ENCODE data around the gene F2RL3. TPM values are rescaled to one million over a fixed set of nuclear protein-coding genes. Genes with fewer than 3 reads are reported as not detected.

The F2RL3 gene
- total and polyA plus RNA-seq, 9 of the 15 experiments (the other 6 are each of a cell fraction or from before 2014, with no cell fraction given) = 1.4 to 27.6 (median 11.9) TPM

DNA sequence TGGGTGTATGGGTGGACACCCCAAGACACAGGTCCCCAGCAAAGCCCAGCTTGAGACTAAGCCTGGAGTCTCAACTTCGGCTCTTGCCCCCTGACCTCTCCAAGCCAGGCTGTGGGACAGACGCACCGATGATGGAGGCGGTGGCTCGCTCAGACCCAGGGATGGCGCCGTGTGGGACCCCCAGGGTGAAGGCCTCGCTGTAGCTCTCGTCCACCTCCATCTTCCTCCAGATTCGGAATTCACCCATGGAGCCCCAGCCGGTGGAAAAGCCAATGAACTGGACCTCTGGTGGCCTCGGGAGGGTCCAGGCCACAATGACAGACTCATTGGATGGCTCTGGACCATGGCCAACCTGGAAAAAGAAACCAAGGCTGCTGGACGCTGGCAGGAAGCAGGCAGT lies 39.1 kb downstream of the F2RL3 start (continued):
- TF ChIP-seq, protein P1, sequence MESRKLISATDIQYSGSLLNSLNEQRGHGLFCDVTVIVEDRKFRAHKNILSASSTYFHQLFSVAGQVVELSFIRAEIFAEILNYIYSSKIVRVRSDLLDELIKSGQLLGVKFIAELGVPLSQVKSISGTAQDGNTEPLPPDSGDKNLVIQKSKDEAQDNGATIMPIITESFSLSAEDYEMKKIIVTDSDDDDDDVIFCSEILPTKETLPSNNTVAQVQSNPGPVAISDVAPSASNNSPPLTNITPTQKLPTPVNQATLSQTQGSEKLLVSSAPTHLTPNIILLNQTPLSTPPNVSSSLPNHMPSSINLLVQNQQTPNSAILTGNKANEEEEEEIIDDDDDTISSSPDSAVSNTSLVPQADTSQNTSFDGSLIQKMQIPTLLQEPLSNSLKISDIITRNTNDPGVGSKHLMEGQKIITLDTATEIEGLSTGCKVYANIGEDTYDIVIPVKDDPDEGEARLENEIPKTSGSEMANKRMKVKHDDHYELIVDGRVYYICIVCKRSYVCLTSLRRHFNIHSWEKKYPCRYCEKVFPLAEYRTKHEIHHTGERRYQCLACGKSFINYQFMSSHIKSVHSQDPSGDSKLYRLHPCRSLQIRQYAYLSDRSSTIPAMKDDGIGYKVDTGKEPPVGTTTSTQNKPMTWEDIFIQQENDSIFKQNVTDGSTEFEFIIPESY (CRISPR knock-in tag; IDR thresholded peaks at IDR 0.05) = no peak
- no peak for TF ChIP-seq ATF1 (CRISPR knock-in tag; IDR thresholded peaks at IDR 0.05)
- TF ChIP-seq ATF1 (tag; IDR thresholded peaks at IDR 0.05) = no peak
- TF ChIP-seq CREB1 (IDR thresholded peaks at IDR 0.05) = no peak
- no peak for TF ChIP-seq CREB1 (CRISPR knock-in tag; IDR thresholded peaks at IDR 0.05)
- TF ChIP-seq RBM15 (IDR thresholded peaks at IDR 0.05; ENCODE audit: insufficient read depth, low read length) = no peak
- TF ChIP-seq, protein P2, sequence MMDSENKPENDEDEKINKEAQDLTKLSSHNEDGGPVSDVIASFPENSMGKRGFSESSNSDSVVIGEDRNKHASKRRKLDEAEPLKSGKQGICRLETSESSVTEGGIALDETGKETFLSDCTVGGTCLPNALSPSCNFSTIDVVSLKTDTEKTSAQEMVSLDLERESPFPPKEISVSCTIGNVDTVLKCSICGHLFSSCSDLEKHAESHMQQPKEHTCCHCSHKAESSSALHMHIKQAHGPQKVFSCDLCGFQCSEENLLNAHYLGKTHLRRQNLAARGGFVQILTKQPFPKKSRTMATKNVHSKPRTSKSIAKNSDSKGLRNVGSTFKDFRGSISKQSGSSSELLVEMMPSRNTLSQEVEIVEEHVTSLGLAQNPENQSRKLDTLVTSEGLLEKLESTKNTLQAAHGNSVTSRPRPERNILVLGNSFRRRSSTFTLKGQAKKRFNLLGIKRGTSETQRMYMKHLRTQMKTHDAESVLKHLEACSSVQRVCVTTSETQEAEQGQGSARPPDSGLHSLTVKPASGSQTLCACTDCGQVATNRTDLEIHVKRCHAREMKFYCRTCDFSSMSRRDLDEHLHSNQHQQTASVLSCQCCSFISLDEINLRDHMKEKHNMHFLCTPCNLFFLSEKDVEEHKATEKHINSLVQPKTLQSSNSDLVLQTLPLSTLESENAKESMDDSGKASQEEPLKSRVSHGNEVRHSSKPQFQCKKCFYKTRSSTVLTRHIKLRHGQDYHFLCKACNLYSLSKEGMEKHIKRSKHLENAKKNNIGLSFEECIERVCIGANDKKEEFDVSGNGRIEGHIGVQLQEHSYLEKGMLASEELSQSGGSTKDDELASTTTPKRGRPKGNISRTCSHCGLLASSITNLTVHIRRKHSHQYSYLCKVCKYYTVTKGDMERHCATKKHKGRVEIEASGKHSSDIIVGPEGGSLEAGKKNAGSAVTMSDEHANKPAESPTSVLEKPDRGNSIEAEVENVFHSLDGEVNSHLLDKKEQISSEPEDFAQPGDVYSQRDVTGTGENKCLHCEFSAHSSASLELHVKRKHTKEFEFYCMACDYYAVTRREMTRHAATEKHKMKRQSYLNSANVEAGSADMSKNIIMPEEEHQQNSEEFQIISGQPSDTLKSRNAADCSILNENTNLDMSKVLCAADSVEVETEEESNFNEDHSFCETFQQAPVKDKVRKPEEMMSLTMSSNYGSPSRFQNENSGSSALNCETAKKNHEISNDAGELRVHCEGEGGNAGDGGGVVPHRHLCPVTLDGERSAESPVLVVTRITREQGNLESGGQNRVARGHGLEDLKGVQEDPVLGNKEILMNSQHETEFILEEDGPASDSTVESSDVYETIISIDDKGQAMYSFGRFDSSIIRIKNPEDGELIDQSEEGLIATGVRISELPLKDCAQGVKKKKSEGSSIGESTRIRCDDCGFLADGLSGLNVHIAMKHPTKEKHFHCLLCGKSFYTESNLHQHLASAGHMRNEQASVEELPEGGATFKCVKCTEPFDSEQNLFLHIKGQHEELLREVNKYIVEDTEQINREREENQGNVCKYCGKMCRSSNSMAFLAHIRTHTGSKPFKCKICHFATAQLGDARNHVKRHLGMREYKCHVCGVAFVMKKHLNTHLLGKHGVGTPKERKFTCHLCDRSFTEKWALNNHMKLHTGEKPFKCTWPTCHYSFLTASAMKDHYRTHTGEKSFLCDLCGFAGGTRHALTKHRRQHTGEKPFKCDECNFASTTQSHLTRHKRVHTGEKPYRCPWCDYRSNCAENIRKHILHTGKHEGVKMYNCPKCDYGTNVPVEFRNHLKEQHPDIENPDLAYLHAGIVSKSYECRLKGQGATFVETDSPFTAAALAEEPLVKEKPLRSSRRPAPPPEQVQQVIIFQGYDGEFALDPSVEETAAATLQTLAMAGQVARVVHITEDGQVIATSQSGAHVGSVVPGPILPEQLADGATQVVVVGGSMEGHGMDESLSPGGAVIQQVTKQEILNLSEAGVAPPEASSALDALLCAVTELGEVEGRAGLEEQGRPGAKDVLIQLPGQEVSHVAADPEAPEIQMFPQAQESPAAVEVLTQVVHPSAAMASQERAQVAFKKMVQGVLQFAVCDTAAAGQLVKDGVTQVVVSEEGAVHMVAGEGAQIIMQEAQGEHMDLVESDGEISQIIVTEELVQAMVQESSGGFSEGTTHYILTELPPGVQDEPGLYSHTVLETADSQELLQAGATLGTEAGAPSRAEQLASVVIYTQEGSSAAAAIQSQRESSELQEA (IDR thresholded peaks at IDR 0.05; ENCODE audit: low read depth) = no peak
- TF ChIP-seq PPARD (CRISPR knock-in tag; IDR thresholded peaks at IDR 0.05) = no peak
- TF ChIP-seq, protein P3, sequence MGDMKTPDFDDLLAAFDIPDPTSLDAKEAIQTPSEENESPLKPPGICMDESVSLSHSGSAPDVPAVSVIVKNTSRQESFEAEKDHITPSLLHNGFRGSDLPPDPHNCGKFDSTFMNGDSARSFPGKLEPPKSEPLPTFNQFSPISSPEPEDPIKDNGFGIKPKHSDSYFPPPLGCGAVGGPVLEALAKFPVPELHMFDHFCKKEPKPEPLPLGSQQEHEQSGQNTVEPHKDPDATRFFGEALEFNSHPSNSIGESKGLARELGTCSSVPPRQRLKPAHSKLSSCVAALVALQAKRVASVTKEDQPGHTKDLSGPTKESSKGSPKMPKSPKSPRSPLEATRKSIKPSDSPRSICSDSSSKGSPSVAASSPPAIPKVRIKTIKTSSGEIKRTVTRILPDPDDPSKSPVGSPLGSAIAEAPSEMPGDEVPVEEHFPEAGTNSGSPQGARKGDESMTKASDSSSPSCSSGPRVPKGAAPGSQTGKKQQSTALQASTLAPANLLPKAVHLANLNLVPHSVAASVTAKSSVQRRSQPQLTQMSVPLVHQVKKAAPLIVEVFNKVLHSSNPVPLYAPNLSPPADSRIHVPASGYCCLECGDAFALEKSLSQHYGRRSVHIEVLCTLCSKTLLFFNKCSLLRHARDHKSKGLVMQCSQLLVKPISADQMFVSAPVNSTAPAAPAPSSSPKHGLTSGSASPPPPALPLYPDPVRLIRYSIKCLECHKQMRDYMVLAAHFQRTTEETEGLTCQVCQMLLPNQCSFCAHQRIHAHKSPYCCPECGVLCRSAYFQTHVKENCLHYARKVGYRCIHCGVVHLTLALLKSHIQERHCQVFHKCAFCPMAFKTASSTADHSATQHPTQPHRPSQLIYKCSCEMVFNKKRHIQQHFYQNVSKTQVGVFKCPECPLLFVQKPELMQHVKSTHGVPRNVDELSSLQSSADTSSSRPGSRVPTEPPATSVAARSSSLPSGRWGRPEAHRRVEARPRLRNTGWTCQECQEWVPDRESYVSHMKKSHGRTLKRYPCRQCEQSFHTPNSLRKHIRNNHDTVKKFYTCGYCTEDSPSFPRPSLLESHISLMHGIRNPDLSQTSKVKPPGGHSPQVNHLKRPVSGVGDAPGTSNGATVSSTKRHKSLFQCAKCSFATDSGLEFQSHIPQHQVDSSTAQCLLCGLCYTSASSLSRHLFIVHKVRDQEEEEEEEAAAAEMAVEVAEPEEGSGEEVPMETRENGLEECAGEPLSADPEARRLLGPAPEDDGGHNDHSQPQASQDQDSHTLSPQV (IDR thresholded peaks at IDR 0.05) = no peak
- no peak for TF ChIP-seq ZNF57 (CRISPR knock-in tag; IDR thresholded peaks at IDR 0.05)
- TF ChIP-seq ZNF239 (CRISPR knock-in tag; IDR thresholded peaks at IDR 0.05) = no peak
